GM21576 (cell line): Measurements from ENCODE around the gene KLC1.
A peak's percentile ranks its signal among the peaks of the same experiment; 100 is the strongest.

ENCODE experiments used
- ATAC-seq: cut with Tn5 transposase; IDR thresholded peaks from one replicate; pipeline ENCODE4 v1.9.1; 2021; ENCODE audit warnings: mild to moderate bottlenecking, moderate library complexity; ENCODE audit not compliant: unreplicated experiment

Gene KLC1

DNA sequence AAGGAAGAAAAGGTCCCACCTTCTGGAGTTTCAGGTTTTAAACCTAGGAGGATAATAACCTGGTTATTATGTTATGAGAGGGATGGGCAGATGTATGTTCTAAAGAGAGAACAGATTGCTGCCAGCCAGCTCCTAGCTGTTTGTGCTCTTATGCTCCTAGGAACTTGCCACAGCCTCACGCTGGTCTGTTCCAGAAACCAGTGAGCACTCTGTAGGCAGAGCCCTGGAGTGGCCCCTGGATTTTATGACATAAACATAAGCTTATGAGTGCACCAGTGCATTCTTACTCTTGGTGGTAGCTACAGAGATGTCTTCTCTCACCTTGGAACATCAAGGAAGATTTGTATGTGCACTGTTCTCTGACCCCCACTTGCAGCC is 27.7 kb downstream of the KLC1 start:
- no peak for ATAC-seq

GRCh38 chr14:103657471-103657870 is 28.5 kb downstream of the KLC1 start:
- no peak for ATAC-seq

DNA sequence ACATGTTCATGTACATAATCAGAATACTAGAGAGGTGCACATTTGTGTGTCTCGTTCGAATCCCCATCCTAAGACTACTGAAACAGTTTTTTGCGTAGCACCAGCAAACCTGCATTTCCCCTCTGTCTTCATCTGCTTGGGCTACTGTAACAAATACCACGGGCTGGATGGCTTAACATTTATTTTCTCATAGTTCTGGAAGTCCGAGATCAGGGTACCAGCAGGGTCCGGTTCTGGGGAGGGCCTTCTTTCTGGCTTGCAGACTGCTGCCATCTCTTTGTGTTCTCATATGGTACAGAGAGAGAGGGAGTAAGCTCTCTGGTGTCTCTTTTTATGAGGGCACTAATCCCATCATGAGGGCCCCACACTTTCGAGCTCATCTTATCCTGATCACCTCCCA is 30.6 kb downstream of the KLC1 start:
- ATAC-seq: no peak

GRCh38 chr14:103662029-103662428 is 33.0 kb downstream of the KLC1 start:
- ATAC-seq: no peak

DNA sequence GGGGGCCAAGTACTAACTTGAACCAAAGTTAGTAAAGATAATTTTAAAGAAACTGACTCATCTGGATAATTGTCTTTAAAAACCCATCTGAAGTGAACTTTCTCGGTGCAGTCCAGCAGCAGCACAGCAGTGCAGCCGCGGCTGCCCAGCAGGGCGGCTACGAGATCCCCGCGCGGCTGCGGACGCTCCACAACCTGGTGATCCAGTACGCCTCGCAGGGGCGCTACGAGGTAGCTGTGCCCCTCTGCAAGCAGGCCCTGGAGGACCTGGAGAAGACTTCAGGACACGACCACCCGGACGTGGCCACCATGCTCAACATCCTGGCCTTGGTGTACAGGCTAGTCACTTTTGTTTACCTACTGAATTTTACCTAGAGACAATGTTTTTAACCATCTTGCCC is 33.6 kb downstream of the KLC1 start:
- no peak for ATAC-seq

DNA sequence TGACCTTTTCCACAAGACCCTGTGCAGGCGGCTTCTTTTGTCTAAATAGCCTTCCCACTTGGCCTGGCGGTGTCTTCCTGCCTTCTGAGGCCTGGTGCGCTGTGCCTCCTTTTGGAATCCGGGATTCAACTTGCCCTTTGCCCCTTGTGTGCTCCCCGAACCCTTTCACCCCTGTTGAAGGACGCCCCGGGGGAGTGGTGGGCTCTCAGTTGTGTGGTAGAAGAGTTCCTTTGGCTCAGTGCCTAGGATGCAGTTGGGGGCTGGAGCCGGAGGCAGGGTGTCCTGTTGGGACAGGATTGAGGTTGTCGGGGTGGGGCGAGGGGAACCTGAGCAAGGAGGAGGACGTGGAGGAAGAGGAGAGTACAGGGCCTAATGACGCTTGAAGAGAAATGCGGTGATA is 34.5 kb downstream of the KLC1 start:
- ATAC-seq: no peak

DNA sequence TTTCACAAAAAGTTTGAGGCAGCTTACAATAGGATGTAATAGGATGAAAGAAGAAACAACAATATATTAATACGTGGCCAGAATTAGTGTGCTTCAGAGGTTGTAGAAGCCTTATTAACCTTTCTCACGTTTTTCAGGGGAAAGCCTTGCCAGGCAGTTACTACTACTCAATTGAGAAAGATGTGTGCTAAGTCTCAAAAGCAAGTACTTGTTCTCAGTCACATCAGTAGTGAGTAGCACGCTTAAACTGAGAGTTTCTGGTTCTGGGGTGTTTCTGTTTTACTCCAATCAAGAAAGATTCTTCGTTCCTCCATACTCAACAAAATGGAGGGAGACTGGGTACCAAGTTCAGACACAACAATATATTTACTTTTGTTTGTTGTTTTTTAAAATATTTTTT is 38.7 kb downstream of the KLC1 start:
- ATAC-seq: no peak

DNA sequence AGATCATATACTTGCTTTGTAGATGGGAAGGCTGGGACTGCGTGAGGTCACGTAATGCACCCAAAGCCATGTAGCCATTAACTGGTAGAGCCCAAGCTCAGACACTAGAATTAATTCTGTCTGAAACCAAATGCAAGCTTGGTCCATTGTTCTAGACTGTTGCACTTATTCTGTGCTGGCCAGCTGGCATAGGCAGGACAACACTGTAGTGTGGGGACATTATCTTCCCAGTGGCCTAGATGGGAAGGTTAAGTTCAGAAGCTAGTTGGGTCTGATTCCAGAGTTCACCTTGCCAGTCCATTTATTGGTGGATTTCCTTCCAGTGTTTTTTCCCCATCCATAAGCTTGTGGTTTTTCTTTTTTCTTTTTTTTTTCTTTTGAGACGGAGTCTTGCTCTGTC is 39.1 kb downstream of the KLC1 start:
- no peak for ATAC-seq

- ATAC-seq: no peak
Observed at GRCh38 chr14:103669370-103669769, 40.4 kb downstream of the KLC1 start.

GRCh38 chr14:103671911-103672310 is 42.9 kb downstream of the KLC1 start:
- no peak for ATAC-seq

GRCh38 chr14:103675957-103676356 is 46.9 kb downstream of the KLC1 start:
- ATAC-seq: no peak

- ATAC-seq: no peak
Observed at GRCh38 chr14:103676881-103677675, 48.1 kb downstream of the KLC1 start.

- peak; percentile 80 for ATAC-seq
Observed at GRCh38 chr14:103679351-103679750, 50.3 kb downstream of the KLC1 start.

DNA sequence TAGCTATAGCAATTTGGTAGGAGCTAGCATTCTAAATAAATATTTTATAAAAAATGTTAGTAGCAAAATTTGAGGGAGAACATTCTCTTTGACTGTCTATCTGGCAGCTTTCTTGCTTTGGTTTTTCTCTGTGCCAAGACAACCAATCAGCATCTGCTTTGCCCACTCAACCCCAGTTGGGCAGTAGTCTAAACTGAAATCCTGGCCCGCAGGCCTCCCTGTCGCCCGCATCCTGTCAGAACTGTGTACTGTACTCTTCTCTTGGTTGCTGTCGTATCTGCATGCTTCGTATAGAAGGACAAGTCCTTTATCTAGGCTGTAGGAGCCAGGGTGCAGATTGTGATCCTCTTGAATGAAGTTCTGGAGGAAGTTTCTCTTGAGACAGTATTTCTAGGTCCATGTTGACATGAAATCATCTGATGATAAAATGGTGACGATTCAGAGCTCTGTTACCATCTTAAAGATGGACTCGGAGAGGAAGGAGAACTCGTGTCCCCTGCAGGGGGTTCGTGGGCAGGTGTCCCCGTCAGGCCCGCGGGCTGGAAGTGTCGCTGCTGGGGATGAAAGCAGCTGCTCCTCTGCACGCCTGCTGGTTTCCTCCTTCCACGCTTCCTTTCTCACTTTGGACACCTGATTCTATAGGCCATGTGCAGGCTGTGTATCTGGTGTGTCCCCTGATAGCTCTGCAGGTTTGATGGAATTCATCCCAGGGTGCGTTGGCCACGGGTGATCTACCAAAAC is 51.6 kb downstream of the KLC1 start:
- no peak for ATAC-seq

GRCh38 chr14:103683139-103683538 is 54.1 kb downstream of the KLC1 start:
- no peak for ATAC-seq

DNA sequence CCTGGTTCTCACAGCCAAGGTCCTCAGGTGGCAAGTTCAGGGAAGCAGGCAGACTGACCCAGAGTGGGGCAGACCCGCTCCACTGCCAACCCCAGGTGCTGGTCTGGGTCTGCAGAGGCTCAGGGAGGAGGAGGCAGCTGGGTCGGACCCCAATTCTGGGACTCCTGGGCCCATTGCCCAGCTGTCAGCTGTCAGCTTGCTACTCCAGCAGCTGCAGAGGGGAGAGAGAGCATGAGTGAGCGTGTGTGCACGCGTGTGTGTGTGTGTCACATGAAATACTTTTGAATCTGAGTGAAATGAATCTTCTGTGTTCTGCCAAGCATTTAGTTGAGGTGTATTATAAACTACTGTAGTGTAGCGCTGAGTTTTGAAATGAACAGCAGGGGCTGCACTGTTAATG is 55.5 kb downstream of the KLC1 start:
- no peak for ATAC-seq

- ATAC-seq: no peak
Observed at GRCh38 chr14:103684871-103685270, 55.9 kb downstream of the KLC1 start.

DNA sequence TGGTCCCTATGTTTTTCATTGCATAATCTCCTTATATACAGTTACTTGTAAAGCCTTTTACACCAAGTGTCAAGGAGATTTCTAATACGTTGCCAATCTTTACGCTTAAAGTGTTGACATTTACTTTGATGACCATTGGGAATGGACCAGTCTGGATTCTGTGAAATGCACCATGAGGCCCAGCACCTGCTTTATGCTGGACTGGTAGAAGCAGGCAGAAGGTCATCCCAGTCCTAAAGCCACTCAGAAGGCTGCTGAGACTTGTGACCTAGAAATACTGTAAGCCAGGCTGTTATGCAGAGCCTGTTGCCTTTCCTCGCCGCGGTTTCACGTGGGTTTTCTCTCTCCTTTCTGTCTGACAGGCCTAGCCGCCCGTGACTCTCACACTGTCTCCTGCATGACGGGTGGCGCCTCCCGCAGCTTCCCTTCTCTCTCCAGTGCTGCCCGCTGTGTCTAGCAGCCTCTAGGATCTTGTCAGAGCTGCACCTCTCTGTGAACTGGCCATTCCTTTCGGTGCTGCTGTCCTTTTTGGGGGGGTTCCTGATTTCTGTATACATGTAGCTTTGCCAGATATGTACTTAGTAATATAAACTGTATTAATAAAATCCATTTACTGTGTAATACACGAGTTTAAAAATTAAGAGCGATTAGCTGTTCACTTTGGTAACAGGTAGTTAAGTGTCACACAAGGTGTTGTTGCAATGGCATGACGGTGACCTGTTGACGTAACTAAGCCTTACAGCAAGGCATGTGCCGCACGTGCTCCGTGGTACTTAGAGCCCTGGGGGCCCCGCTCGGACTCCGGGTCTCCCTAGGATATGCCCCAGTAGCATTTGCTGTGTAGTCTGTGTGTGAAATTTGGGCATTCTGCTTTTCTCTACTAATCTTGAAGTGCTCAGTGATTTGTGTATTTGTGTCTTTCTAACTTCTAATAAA is 56.5 kb downstream of the KLC1 start:
- no peak for ATAC-seq

DNA sequence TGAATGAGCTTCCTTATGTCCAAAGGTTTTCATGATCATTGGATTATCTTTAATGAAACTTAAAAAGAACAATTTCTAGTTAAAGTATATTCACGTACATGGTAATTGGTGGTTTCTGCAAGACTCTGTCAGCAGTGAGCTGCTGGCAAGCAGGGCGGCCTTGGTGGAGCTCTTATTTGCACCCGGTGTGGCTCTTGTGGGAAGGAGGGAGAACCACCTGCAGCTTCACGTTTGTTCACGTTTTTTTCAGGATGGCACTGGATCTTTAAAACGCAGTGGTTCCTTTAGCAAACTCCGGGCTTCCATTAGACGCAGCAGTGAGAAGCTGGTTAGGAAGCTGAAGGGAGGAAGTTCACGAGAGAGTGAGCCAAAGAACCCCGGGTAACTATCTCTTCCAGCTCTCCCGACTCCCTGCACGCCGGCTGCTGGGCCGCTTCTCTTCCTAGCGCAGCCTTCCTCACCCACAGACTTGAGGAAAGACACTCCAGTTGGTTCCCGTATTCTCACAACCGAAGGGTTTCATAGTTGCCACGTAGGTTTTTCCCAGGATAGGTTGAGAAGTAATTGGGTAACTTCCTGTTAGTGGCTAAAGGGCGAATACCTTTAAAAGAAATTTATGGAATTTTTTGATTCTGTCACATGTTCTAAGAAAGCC is 57.9 kb downstream of the KLC1 start:
- no peak for ATAC-seq

DNA sequence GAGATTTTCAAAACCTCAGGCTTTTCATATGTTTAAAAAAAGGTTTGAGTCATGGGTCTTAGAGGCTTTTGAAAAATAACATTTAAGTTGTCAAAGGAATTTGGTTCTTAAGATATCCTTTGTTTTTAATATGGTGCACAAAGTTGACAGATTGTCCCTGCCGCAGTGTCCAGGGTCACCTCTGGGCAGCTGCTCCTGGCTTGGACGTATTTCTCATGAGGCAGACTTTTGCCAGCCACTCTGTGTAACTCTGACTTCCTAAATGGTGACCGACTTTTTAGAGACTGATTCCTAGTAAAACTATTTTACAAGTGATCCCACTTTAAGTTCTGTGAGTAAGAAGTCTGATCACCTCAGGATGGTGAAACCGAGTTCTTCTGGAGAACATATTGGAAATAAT is 58.7 kb downstream of the KLC1 start:
- ATAC-seq: no peak

- no peak for ATAC-seq
Observed at GRCh38 chr14:103688441-103688840, 59.4 kb downstream of the KLC1 start.
